Erythroblast (primary cell): ENCODE measurements around the gene KRT77.
"Not testable (repeated sequence)": the region's sequence is repeated elsewhere in the genome, so short reads cannot be mapped to it uniquely, and the experiment has no call there.

Experiments
- DNase-seq, 2 experiments: peaks; one replicate each; lab custom pipeline; 2025; lab: John Stamatoyannopoulos, UW
- GATA1 ChIP-seq: IDR thresholded peaks from 2 replicates; pipeline ENCODE4 v1.6.1; 2011; ENCODE audit warnings: low read depth, mild to moderate bottlenecking, control low read depth, low read length, moderate library complexity
- POLR2A ChIP-seq: IDR thresholded peaks from 2 replicates; pipeline ENCODE4 v1.6.1; 2011; ENCODE audit warnings: mild to moderate bottlenecking, low read length

Gene KRT77

GRCh38 chr12:52670961-52671360 is 32.4 kb downstream of the KRT77 start:
- no peak for DNase-seq
- TF ChIP-seq GATA1 = no peak
- TF ChIP-seq POLR2A = no peak

- no peak for DNase-seq
- TF ChIP-seq GATA1 (no peak), POLR2A (no peak)
Measured at GRCh38 chr12:52670506-52670905, 32.8 kb downstream of the KRT77 start.

- DNase-seq = not testable (repeated sequence)
Measured at GRCh38 chr12:52669941-52670340, 33.4 kb downstream of the KRT77 start.

- TF ChIP-seq POLR2A (no peak), GATA1 (no peak)
- DNase-seq = no peak
Measured at GRCh38 chr12:52669426-52669825, 33.9 kb downstream of the KRT77 start.

- TF ChIP-seq GATA1 = no peak
- no peak for TF ChIP-seq POLR2A
- DNase-seq = no peak
Measured at GRCh38 chr12:52667931-52668330, 35.4 kb downstream of the KRT77 start.

GRCh38 chr12:52667509-52667908 is 35.8 kb downstream of the KRT77 start:
- DNase-seq = peak; percentile 19 to 23
- TF ChIP-seq POLR2A (no peak), GATA1 (no peak)

GRCh38 chr12:52666471-52666870 is 36.9 kb downstream of the KRT77 start:
- no peak for TF ChIP-seq POLR2A
- DNase-seq = no peak

GRCh38 chr12:52663420-52663819 is 39.9 kb downstream of the KRT77 start:
- no peak for TF ChIP-seq GATA1
- no peak for DNase-seq

GRCh38 chr12:52662918-52663229 is 40.5 kb downstream of the KRT77 start:
- DNase-seq = no peak
- no peak for TF ChIP-seq POLR2A
- TF ChIP-seq GATA1 = no peak

GRCh38 chr12:52662093-52662917 is 41.0 kb downstream of the KRT77 start:
- peak; percentile 95 to 98 for DNase-seq

GRCh38 chr12:52661668-52662067 is 41.7 kb downstream of the KRT77 start:
- TF ChIP-seq GATA1 (no peak), POLR2A (no peak)
- DNase-seq = peak; percentile 61 to 76

More at GRCh38 chr12:52662093-52662917, 41.0 kb downstream of the KRT77 start:
- TF ChIP-seq GATA1 (peak; percentile 50), POLR2A (peak; percentile 69)

- TF ChIP-seq GATA1 (no peak), POLR2A (no peak)
- DNase-seq = peak; percentile 88 to 94
Measured at GRCh38 chr12:52660934-52661499, 42.3 kb downstream of the KRT77 start.

GRCh38 chr12:52659951-52660350 is 43.4 kb downstream of the KRT77 start:
- peak in 1 of 2 experiments; percentile 56 for DNase-seq
- TF ChIP-seq GATA1 = no peak
- TF ChIP-seq POLR2A = no peak

- TF ChIP-seq GATA1 (no peak), POLR2A (no peak)
- no peak for DNase-seq
Measured at GRCh38 chr12:52659395-52659794, 43.9 kb downstream of the KRT77 start.

- DNase-seq = no peak
- TF ChIP-seq GATA1 = no peak
Measured at GRCh38 chr12:52658196-52658595, 45.1 kb downstream of the KRT77 start.
